D721Med (cell line): ENCODE results near the gene ZNF525.
"Not testable (repeated sequence)": the region's sequence is repeated elsewhere in the genome, so short reads cannot be mapped to it uniquely, and the experiment has no call there.

Source experiments
- DNase-seq: peaks from one replicate; pipeline ENCODE4 v3.0.0; 2011; ENCODE audit warnings: low spot score; ENCODE audit not compliant: insufficient read length
- FAIRE-seq: peaks from 2 replicates; lab custom pipeline; 2011; peaks lifted over from hg19 to GRCh38; lab: Jason Lieb, UNC
- TF ChIP-seq, protein P1 (sequence below): IDR thresholded peaks from 2 replicates; pipeline ENCODE4 v1.5.1; 2012; ENCODE audit warnings: mild to moderate bottlenecking, control low read depth; ENCODE audit not compliant: insufficient read depth; ENCODE audit errors: missing control alignments

The ZNF525 gene

GRCh38 chr19:53396525-53396868 lies 31.0 kb downstream of the ZNF525 start:
- FAIRE-seq: no peak

DNA sequence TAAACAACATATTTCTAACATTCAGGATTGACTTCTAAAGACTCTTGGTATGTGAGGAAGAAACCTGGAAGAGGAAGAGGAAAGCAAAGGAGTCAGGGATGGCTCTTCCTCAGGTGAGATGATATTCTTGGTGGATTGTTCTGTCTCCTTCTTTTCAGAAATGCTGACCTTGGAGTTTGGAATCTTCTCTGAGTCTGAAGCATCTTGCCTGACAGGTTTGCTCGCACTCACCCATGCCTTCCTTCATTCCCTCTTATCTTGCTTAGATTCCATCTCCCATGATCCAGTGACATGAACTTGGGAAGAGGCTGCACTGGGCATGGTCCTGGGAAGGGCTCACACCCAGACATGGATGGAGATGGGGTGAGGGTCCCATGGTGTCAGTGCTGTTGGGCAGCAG lies 32.4 kb downstream of the ZNF525 start:
- DNase-seq, FAIRE-seq: not testable (repeated sequence)

More at GRCh38 chr19:53396525-53396868, 31.0 kb downstream of the ZNF525 start:
- TF ChIP-seq, protein P1, sequence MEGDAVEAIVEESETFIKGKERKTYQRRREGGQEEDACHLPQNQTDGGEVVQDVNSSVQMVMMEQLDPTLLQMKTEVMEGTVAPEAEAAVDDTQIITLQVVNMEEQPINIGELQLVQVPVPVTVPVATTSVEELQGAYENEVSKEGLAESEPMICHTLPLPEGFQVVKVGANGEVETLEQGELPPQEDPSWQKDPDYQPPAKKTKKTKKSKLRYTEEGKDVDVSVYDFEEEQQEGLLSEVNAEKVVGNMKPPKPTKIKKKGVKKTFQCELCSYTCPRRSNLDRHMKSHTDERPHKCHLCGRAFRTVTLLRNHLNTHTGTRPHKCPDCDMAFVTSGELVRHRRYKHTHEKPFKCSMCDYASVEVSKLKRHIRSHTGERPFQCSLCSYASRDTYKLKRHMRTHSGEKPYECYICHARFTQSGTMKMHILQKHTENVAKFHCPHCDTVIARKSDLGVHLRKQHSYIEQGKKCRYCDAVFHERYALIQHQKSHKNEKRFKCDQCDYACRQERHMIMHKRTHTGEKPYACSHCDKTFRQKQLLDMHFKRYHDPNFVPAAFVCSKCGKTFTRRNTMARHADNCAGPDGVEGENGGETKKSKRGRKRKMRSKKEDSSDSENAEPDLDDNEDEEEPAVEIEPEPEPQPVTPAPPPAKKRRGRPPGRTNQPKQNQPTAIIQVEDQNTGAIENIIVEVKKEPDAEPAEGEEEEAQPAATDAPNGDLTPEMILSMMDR: no peak
- DNase-seq: no peak

DNA sequence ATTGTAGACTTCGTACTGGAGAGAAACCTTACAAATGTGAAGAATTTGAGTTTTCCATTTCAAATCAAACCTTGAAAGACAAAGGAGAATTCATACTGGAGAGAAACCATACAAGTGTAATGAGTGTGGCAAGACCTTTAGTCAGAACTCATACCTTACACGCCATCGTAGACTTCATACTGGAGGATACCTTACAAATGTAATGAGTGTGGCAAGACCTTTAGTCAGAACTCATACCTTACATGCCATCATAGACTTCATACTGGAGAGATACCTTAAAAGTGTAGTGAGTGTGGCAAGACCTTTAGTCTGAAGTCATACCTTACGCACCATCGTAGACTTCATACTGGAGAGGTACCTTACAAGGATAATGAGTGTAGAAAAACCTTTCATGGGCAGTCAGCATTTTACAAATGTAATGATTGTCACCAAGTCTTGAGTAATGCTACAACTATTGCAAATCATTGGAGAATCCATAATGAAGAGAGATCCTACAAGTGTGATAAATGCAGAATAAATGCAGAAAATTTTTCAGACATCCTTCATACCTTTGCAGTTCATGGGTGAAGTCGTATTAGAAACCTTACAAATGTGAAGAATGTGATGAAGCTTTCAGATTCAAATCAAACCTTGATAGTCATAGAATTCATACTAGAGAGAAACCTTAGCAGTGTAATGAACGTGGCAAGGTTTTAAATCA lies 44.1 kb downstream of the ZNF525 start:
- DNase-seq (no peak), FAIRE-seq (no peak)
- TF ChIP-seq, protein P1: no peak

DNA sequence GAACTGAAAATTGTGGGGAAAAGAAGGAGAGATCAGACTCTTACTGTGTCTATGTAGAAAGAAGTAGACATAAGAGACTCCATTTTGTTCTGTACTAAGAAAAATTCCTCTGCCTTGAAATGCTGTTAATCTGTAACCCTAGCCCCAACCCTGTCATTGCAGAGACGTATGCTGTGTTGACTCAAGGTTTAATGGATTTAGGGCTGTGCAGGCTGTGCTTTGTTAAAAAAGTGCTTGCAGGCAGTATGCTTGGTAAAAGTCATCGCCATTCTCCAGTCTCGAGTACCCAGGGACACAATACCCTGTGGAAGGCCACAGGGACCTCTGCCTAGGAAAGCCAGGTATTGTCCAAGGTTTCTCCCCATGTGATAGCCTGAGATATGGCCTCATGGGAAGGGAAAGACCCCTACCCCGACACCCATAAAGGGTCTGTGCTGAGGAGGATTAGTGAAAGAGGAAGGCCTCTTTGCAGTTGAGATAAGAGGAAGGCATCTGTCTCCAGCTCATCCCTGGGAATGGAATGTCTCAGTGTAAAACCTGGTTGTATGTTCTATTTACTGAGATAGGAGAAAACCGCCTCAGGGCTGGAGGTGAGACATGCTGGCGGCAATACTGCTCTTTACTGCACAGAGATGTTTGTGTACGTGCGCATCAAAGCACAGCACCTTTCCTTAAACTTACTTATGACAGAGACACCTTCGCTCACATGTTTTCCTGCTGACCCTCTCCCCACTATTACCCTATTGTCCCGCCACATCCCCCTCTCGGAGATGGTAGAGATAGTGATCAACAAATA lies 55.2 kb downstream of the ZNF525 start:
- not testable (repeated sequence) for FAIRE-seq

DNA sequence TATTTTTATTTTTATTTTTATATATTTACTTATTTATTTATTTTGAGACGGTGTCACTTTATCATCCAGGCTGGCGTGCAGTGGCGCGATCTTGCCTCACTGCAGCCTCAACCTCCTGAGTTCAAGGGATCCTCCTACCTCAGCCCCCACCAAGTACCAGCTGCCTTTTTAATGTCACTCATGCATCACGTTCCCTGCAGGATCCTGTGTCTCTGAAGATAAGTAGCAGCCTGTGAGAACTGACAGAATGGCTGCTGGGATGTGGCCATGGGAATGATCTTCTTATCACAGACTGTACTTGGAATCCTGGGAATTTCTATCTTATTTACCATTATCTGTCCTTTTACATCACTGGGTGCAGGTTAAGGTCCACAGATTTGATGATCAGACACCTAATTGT lies 57.0 kb downstream of the ZNF525 start:
- FAIRE-seq (no peak), DNase-seq (no peak)
- TF ChIP-seq, protein P1: no peak

More for the DNA sequence above, 55.2 kb downstream of the ZNF525 start:
- DNase-seq: not testable (repeated sequence)

DNA sequence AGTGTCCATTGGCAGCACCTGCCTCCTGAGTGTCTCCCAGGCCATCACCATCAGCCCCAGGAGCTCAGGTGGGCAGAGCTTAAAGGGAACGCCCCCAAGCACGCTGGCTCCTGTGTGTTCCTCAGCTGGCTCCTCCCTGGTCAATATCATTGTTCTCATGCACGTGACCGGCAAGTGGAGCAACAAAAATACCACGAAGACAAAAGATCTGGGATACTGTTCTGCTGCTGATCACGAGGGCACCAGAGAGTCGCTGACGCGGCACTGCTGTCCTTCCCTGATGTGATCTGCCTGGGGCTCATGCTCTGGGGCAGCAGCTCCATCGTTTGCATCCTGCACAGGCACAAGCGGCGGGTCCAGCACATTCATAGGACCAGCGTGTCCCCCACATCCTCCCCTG lies 57.6 kb downstream of the ZNF525 start:
- not testable (repeated sequence) for FAIRE-seq, DNase-seq

DNA sequence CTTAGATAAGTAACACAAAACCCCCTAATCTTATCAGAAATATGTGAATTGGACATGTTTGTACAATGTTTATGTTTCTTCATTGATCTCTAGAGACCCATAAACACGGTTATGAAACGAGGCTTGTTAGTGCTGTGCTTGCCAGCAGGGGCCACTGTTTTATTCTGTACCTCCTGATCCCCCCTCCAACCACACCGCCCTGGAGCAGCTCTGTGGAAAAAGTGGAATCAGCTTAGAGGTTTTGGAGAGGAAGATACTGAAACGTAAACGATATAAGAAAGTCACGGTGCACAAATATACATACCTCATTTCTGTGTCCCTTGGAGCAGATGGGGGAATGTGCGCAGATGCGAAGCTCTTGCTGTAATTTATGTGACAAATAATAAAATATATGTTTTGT lies 58.2 kb downstream of the ZNF525 start:
- FAIRE-seq, DNase-seq: not testable (repeated sequence)

DNA sequence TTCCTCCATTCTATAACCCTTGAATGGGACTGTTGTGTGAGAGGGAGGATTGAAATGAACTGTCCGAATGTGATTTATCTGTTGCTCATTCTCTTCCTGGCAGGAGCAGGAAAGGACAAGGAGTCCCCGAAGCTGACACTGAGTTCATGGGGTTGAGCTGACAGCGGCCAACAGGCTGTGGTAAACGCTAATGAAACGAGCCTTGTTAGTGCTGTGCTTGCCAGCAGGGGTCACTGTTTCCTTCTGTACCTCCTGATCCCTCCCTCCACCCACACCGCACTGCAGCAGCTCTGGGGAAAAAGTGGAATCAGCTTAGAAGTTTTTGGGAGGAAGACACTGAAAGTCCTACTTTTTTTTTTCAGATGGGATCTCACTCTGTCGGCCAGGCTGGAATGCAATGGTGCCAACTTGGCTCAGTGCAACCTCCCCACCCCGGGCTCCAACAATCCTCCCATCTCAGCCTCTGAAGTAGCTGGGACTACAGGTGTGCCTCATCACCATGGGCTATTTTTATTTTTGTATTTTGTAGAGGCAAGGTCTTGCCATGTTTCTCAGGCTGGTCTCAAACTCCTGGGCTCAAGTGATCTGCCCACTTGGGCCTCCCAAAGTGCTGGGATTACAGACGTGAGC lies 59.6 kb downstream of the ZNF525 start:
- peak; percentile 40 for DNase-seq
- TF ChIP-seq, protein P1: peak; percentile 90
- FAIRE-seq: no peak
